OCI-LY7 (cell line): ENCODE data around the gene ZNF669. TPM values are rescaled to one million over a fixed set of nuclear protein-coding genes. Genes with fewer than 3 reads are reported as not detected.
"Not testable (repeated sequence)": the region's sequence is repeated elsewhere in the genome, so short reads cannot be mapped to it uniquely, and the experiment has no call there.

Experiments used
- BruUV-seq: library from RNA; stranded (reverse); fragments of 400-500 nt; replicated peaks from 2 replicates; lab custom pipeline; 2021; lab: Mats Ljungman, UMichigan
- CTCF ChIA-PET: fragments of 300-600 bp; sonication (Branson Sonifier 250); formaldehyde crosslinking; loops from one replicate; lab custom pipeline; 2022; ENCODE audit warnings: antibody characterized with exemption; ENCODE audit not compliant: unreplicated experiment; lab: Charles Lee
- POLR2A ChIA-PET: fragments of 300-600 bp; sonication (Branson Sonifier 250); formaldehyde crosslinking; loops from one replicate; lab custom pipeline; 2022; ENCODE audit warnings: antibody characterized with exemption; lab: Charles Lee
- DNase-seq: peaks from one replicate; pipeline ENCODE4 v3.0.0-alpha.2; 2015; ENCODE audit warnings: low spot score
- H2AFZ ChIP-seq: fragments of 200-600 bp; sonication (generic), shearing (Covaris generic); 2 replicates; pipeline ENCODE4 v1.6.1; 2014; ENCODE audit warnings: mild to moderate bottlenecking, antibody characterized with exemption, low read length, moderate library complexity
- H3K27ac ChIP-seq: fragments of 200-600 bp; sonication (generic); 2 replicates; pipeline ENCODE4 v1.5.1; 2014; ENCODE audit warnings: mixed run types, low read depth, mild to moderate bottlenecking, moderate library complexity, low read length, inconsistent platforms; ENCODE audit not compliant: poor library complexity, severe bottlenecking
- H3K36me3 ChIP-seq: fragments of 200-600 bp; sonication (generic); 2 replicates; pipeline ENCODE4 v1.6.1; 2014; ENCODE audit warnings: mild to moderate bottlenecking, antibody characterized with exemption, low read length, moderate library complexity, mixed read lengths; ENCODE audit not compliant: insufficient read depth
- H3K4me1 ChIP-seq: fragments of 200-600 bp; sonication (generic); 2 replicates; pipeline ENCODE4 v1.5.1; 2014; ENCODE audit warnings: mild to moderate bottlenecking, low read length; ENCODE audit not compliant: insufficient read depth, poor library complexity, severe bottlenecking
- H3K4me2 ChIP-seq: fragments of 200-600 bp; sonication (generic); 2 replicates; pipeline ENCODE4 v1.6.1; 2014; ENCODE audit warnings: mild to moderate bottlenecking, low read length
- H3K4me3 ChIP-seq: fragments of 200-600 bp; sonication (generic); 2 replicates; pipeline ENCODE4 v1.5.1; 2014; ENCODE audit warnings: mild to moderate bottlenecking, low read depth, low read length; ENCODE audit not compliant: poor library complexity, severe bottlenecking
- H3K79me2 ChIP-seq: fragments of 200-600 bp; sonication (generic); 2 replicates; pipeline ENCODE4 v1.6.1; 2016; ENCODE audit warnings: low read depth, mild to moderate bottlenecking, low read length, moderate library complexity, mixed read lengths; ENCODE audit not compliant: insufficient read depth
- H3K9me2 ChIP-seq: fragments of 200-600 bp; sonication (generic); 2 replicates; pipeline ENCODE4 v1.6.1; 2016; ENCODE audit warnings: mild to moderate bottlenecking, low read length, mixed read lengths; ENCODE audit not compliant: insufficient read depth
- H3K9me3 ChIP-seq: fragments of 200-600 bp; sonication (generic); 2 replicates; pipeline ENCODE4 v1.6.1; 2014; ENCODE audit warnings: mild to moderate bottlenecking, mixed run types, low read length, mixed read lengths
- H4K20me1 ChIP-seq: fragments of 200-600 bp; sonication (generic); 2 replicates; pipeline ENCODE4 v1.6.1; 2014; ENCODE audit warnings: mild to moderate bottlenecking, antibody characterized with exemption, low read length, moderate library complexity, mixed read lengths; ENCODE audit not compliant: insufficient read depth
- EZH2phosphoT487 ChIP-seq: fragments of 200-600 bp; sonication (generic); IDR thresholded peaks from 2 replicates; pipeline ENCODE4 v1.6.1; 2018; ENCODE audit warnings: low read depth, borderline replicate concordance, mild to moderate bottlenecking, mixed run types, antibody characterized with exemption, low read length, moderate library complexity, mixed read lengths
- intact Hi-C: fragments of 100-400 bp; cut with micrococcal nuclease; formaldehyde crosslinking; loops from one replicate; pipeline ENCODE4 v1.10.0; 2022; ENCODE audit not compliant: unreplicated experiment
- total RNA-seq, 2 experiments: library from RNA; depleted of rRNA in 1 of 2; stranded (reverse); fragments of >200 nt in 1 of 2; shearing (Covaris generic) in 1 of 2; gene quantifications; 2 replicates each; pipeline ENCODE4 v1.2.3, GENCODE V29; 2014 to 2022
- TF ChIP-seq, protein P1 (sequence below): fragments of 200-600 bp; sonication (generic); conservative IDR thresholded peaks from 2 replicates; pipeline ENCODE4 v1.5.1; 2014; ENCODE audit warnings: mild to moderate bottlenecking, antibody characterized with exemption, low read length, moderate library complexity, mixed read lengths

The ZNF669 gene
- total RNA-seq, 2 experiments from 2014 or later: 13.6 to 16.9 TPM

DNA sequence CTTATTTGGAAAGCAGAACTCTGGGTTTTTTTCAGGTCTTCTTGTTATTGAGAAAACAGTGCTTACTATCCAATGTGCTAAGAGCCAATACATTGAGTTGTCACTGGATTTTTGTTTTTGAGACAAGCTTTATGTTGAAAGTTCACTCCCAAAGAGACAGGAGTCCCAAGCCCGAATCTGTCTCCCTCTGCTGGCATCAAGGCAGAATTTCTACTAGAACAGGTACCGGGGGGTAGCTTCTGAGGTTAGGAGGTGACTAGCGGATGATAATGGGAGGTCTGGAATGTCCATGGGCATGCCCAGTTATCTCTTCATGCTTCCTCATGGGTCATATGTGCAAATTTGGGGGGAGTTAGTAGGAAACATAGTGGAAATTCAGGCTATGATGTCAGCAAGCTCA, 42.5 kb upstream of the ZNF669 start:
- Histone ChIP-seq H2AFZ (no peak overlapping the region), H3K4me2 (no peak overlapping the region), H3K27ac (no peak overlapping the region), H3K9me2 (no peaks in the 10 kb centered on the region), H3K79me2 (no peaks in the 10 kb centered on the region; the same call in 1 of the 2 replicates), H3K4me1 (no peaks in the 10 kb centered on the region), H3K4me3 (no peak overlapping the region), H4K20me1 (no peaks in the 10 kb centered on the region), H3K36me3 (peaks cover 87% of the 10 kb centered on the region), H3K9me3 (peaks cover 44% of the 10 kb centered on the region)
- CTCF ChIA-PET: no interaction called here
- BruUV-seq: no TSS peak
- intact Hi-C loops: no loop called here
- DNase-seq: no peak
- POLR2A ChIA-PET: interaction anchor here (0.5 to 1.0 kb wide), 7 partner anchors 9 to 1471 kb away, joined by 3 to 5 read pairs (median 3); no protein-coding TSS in a partner anchor
- TF ChIP-seq, protein P1, sequence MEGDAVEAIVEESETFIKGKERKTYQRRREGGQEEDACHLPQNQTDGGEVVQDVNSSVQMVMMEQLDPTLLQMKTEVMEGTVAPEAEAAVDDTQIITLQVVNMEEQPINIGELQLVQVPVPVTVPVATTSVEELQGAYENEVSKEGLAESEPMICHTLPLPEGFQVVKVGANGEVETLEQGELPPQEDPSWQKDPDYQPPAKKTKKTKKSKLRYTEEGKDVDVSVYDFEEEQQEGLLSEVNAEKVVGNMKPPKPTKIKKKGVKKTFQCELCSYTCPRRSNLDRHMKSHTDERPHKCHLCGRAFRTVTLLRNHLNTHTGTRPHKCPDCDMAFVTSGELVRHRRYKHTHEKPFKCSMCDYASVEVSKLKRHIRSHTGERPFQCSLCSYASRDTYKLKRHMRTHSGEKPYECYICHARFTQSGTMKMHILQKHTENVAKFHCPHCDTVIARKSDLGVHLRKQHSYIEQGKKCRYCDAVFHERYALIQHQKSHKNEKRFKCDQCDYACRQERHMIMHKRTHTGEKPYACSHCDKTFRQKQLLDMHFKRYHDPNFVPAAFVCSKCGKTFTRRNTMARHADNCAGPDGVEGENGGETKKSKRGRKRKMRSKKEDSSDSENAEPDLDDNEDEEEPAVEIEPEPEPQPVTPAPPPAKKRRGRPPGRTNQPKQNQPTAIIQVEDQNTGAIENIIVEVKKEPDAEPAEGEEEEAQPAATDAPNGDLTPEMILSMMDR: peak; percentile 69
- TF ChIP-seq EZH2phosphoT487: no peak

DNA sequence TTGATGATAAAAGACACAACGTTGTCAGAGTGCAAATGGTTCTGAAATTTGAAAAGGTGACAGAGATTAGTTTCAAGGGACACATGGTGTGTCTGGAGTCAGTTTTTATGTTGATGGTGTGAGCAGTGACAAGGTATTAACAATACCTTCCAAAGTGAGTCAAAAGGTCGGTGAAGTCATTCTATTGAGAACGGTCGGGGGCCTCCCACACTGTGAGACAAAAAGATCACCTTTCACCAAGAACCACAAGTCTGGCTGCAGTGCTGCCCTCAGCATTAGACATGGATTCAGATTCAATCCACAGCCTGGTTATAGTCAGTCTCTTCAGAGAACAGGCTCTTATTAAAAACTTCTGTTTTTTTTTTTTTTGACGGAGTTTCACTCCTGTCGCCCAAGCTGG, 41.1 kb upstream of the ZNF669 start:
- no peak for DNase-seq
- BruUV-seq: no TSS peak
- H4K20me1 ChIP-seq: no peaks in the 10 kb centered on the region
- intact Hi-C loops: no loop called here
- H3K4me3 ChIP-seq: no peak overlapping the region
- TF ChIP-seq EZH2phosphoT487: no peak
- TF ChIP-seq, protein P1: no peak
- no peaks in the 10 kb centered on the region for H3K9me2 ChIP-seq
- ChIA-PET CTCF (no interaction called here), POLR2A (no interaction called here)
- no peak overlapping the region for H2AFZ ChIP-seq
- peaks cover 91% of the 10 kb centered on the region for H3K36me3 ChIP-seq
- H3K79me2 ChIP-seq: no peaks in the 10 kb centered on the region; the same call in 1 of the 2 replicates
- no peak overlapping the region for H3K27ac ChIP-seq
- H3K4me2 ChIP-seq: no peak overlapping the region
- no peaks in the 10 kb centered on the region for H3K4me1 ChIP-seq
- H3K9me3 ChIP-seq: peaks cover 47% of the 10 kb centered on the region

DNA sequence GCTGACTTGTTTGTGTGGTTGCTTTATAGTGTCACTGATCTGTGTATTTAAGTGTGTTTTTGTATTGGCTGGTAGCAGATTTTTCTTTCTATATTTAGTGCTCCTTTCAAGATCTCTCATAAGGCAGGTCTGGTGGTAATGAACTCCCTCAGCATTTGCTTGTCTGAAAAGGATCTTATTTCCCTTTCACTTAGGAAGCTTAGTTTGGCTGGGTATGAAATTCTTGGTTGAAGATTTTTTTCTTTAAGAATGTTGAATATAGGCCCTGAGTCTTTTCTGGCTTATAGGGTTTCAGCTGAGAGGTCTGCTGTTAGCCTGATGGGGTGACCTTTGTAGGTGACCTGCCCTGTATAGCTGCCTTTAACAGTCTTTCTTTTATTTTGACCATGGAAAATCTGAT, 35.4 kb upstream of the ZNF669 start:
- intact Hi-C loops: not testable (repeated sequence)

More for the DNA sequence above, 35.4 kb upstream of the ZNF669 start:
- BruUV-seq, CTCF ChIA-PET, H4K20me1 ChIP-seq, H3K4me2 ChIP-seq, H3K4me3 ChIP-seq, H3K9me2 ChIP-seq, DNase-seq, H3K79me2 ChIP-seq, H3K4me1 ChIP-seq, H3K27ac ChIP-seq, POLR2A ChIA-PET, H2AFZ ChIP-seq: not testable (repeated sequence)
- Histone ChIP-seq H3K9me3 (peaks cover 38% of the 10 kb centered on the region), H3K36me3 (peaks cover 39% of the 10 kb centered on the region)
